Gastroesophageal sphincter (tissue), 4 donors: ENCODE measurements around the gene CELA2A. TPM values are rescaled to one million over a fixed set of nuclear protein-coding genes. Genes with fewer than 3 reads are reported as not detected.

Experiments used
- ATAC-seq: fragments of 150-250 bp; one replicate; pipeline ENCODE4 v1.9.1; 2016; ENCODE audit warnings: mild to moderate bottlenecking, moderate library complexity
- H3K27ac ChIP-seq, 4 donors: fragments of 200-600 bp; sonication (generic) in 3 of 4; 1 replicate in 3 of 4; 2 replicates in 1 of 4; pipeline ENCODE4 v1.5.1; 2016 to 2019
- H3K27me3 ChIP-seq: fragments of 200-600 bp; sonication (generic); one replicate; pipeline ENCODE4 v1.5.1; 2019
- H3K36me3 ChIP-seq, 2 donors: fragments of 200-600 bp; sonication (generic); one replicate each; pipeline ENCODE4 v1.5.1; 2019; ENCODE audit warnings: control low read depth in 1 of 2
- H3K4me1 ChIP-seq, 3 donors: fragments of 200-600 bp; sonication (generic); 1 replicate in 2 of 3; 2 replicates in 1 of 3; pipeline ENCODE4 v1.5.1; 2016 to 2019; ENCODE audit warnings: control low read depth in 2 of 3
- H3K4me3 ChIP-seq, 2 donors: fragments of 200-600 bp; sonication (generic); one replicate each; pipeline ENCODE4 v1.5.1; 2019; ENCODE audit warnings: mild to moderate bottlenecking in 1 of 2, moderate library complexity in 1 of 2
- H3K9me3 ChIP-seq, 3 donors: fragments of 200-600 bp; sonication (generic); one replicate each; pipeline ENCODE4 v1.5.1; 2017 to 2019; ENCODE audit warnings: control low read depth in 2 of 3
- EP300 ChIP-seq: sonication (generic); formaldehyde crosslinking; IDR thresholded peaks from one replicate; pipeline ENCODE4 v1.6.1; 2017; ENCODE audit warnings: antibody characterized with exemption, mild to moderate bottlenecking
- POLR2A ChIP-seq, 2 donors: fragments of 450-650 bp; IDR thresholded peaks; one replicate each; pipeline ENCODE4 v1.6.1; 2017; ENCODE audit warnings: antibody characterized with exemption in 2 of 2, mild to moderate bottlenecking in 2 of 2, moderate library complexity in 1 of 2
- POLR2AphosphoS5 ChIP-seq: sonication (generic); formaldehyde crosslinking; IDR thresholded peaks from one replicate; pipeline ENCODE4 v1.6.1; 2017; ENCODE audit warnings: antibody characterized with exemption
- WGBS, 2 donors: methylation state at CpG; one replicate each; pipeline ENCODE4 v1.1.5; 2018; ENCODE audit warnings: low coverage in 1 of 2; 5-methylcytosine and 5-hydroxymethylcytosine counted together
- total RNA-seq, 4 donors: library from RNA; depleted of rRNA; stranded (reverse); fragments of >200 nt; gene quantifications; one replicate each; pipeline ENCODE4 v1.1.0, GENCODE V29; 2016
- TF ChIP-seq, protein P1 (sequence below), 4 experiments: fragments of 200-600 bp in 2 of 4; fragments of 450-650 bp in 2 of 4; sonication (generic) in 1 of 4; IDR thresholded peaks; one replicate each; pipeline ENCODE4 v1.5.1; 2017 to 2019; ENCODE audit warnings: antibody characterized with exemption in 4 of 4, mild to moderate bottlenecking in 2 of 4, moderate library complexity in 2 of 4

CELA2A gene
- total RNA-seq, 4 donors from 2014 or later: not detected

DNA sequence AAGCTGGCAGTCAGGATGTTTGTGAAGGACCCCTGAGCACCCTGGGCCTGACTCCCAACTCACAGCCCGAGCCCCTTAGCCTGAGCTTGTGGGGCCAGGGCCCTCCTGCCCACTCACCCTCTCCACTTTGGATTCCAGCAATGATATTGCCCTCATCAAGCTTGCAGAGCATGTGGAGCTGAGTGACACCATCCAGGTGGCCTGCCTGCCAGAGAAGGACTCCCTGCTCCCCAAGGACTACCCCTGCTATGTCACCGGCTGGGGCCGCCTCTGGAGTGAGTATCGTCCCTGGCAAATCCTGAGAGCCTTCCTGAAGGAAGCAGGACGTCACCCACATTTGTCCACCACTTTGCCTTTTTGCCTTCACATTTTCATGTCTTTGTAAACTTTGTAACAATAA lies 13.3 kb upstream of the CELA2A start:
- H3K4me3 ChIP-seq: no peak overlapping the region
- H3K27me3 ChIP-seq: no peaks in the 10 kb centered on the region
- WGBS, 2 donors: 55 to 85% methylated on average over 2 to 5 of the region's 5 CpGs
- no peak overlapping the region for H3K27ac ChIP-seq
- no peaks in the 10 kb centered on the region for H3K9me3 ChIP-seq
- H3K4me1 ChIP-seq: no peaks in the 10 kb centered on the region
- no peaks in the 10 kb centered on the region for H3K36me3 ChIP-seq
- no peak for ATAC-seq
- no peak for TF ChIP-seq POLR2A (IDR thresholded peaks at IDR 0.05)
- TF ChIP-seq, protein P1, sequence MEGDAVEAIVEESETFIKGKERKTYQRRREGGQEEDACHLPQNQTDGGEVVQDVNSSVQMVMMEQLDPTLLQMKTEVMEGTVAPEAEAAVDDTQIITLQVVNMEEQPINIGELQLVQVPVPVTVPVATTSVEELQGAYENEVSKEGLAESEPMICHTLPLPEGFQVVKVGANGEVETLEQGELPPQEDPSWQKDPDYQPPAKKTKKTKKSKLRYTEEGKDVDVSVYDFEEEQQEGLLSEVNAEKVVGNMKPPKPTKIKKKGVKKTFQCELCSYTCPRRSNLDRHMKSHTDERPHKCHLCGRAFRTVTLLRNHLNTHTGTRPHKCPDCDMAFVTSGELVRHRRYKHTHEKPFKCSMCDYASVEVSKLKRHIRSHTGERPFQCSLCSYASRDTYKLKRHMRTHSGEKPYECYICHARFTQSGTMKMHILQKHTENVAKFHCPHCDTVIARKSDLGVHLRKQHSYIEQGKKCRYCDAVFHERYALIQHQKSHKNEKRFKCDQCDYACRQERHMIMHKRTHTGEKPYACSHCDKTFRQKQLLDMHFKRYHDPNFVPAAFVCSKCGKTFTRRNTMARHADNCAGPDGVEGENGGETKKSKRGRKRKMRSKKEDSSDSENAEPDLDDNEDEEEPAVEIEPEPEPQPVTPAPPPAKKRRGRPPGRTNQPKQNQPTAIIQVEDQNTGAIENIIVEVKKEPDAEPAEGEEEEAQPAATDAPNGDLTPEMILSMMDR (IDR thresholded peaks at IDR 0.05): no peak
- no peak for TF ChIP-seq EP300
- TF ChIP-seq POLR2AphosphoS5: no peak

DNA sequence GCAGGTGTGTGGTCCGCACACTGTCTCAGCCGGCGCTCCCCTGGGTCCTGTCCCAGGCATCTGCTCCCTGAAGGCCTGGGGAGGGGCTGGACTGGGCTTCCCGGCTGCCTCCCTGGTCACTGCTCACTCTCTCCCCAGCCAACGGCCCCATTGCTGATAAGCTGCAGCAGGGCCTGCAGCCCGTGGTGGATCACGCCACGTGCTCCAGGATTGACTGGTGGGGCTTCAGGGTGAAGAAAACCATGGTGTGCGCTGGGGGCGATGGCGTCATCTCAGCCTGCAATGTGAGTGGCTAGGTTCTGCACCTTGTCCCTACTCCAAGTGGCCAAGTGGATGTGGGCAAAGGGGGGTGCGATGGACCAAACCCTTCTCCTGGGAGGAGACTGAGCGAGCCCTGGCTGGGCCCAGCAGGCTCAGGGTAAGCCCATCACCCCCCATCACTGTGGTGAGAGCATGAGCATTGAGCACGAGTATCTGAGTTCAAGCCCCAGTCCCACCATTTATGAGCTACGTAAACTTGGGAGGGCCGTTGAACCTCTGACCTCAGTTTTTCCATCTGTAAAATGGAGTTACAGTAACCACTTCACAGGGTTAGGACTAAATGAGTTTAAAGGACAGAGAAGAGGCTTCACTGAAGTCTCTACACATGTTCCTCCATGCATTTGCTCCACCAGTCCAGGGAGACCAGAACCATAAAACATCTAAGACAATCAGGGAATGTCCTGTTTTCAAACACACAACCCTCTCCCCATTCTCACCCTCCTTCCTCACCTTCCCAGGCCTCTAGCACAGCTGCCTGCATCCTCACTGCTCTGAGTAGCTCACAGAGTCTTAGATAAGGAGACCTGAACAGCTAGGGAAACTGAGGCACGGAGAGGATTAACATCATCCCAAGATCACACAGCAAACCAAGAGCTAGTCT lies 11.8 kb upstream of the CELA2A start:
- H3K9me3 ChIP-seq: no peaks in the 10 kb centered on the region
- TF ChIP-seq, protein P1 (IDR thresholded peaks at IDR 0.05): no peak
- no peak for TF ChIP-seq EP300
- no peak for TF ChIP-seq POLR2A (IDR thresholded peaks at IDR 0.05)
- TF ChIP-seq POLR2AphosphoS5: no peak
- no peak overlapping the region for H3K4me3 ChIP-seq
- H3K27me3 ChIP-seq: no peaks in the 10 kb centered on the region
- no peak for ATAC-seq
- no peak overlapping the region for H3K27ac ChIP-seq
- no peaks in the 10 kb centered on the region for H3K4me1 ChIP-seq
- no peaks in the 10 kb centered on the region for H3K36me3 ChIP-seq
- 53 to 90% methylated on average over 2 of the region's 17 CpGs for WGBS, 2 donors

DNA sequence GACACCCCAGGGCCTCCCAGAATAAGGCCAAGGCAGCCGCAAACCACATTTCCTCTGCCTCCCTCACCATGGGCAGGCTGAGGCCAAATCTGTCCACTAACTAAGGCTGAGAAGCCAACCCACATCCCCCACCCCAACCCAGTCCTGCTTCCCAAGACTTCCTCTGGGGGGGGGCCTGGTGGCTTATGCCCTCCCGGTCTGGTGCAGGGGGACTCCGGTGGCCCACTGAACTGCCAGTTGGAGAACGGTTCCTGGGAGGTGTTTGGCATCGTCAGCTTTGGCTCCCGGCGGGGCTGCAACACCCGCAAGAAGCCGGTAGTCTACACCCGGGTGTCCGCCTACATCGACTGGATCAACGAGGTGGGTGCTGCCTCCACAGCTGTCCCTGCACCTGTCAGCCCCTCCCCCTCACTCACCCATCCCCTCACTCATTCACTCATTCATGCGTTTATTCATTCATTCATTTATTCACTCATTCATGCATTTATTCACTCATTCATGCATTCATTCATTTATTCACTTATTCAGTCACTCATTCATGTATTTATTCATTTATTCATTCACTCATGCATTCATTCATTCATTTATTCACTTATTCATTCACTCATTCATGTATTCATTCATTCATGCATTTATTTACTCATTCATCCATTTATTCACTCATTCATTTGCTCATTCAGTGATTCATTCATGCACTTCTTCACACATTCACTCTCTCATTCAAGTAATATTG lies 11.0 kb upstream of the CELA2A start:
- Histone ChIP-seq H3K4me1 (no peaks in the 10 kb centered on the region), H3K36me3 (no peaks in the 10 kb centered on the region), H3K27ac (no peak overlapping the region), H3K4me3 (no peak overlapping the region), H3K9me3 (no peaks in the 10 kb centered on the region), H3K27me3 (no peaks in the 10 kb centered on the region)
- 80 to 91% methylated on average over 8 to 10 of the region's 14 CpGs for WGBS, 2 donors
- TF ChIP-seq POLR2A (IDR thresholded peaks at IDR 0.05) (no peak), POLR2AphosphoS5 (no peak), EP300 (no peak)
- TF ChIP-seq, protein P1 (IDR thresholded peaks at IDR 0.05): no peak
- no peak for ATAC-seq

DNA sequence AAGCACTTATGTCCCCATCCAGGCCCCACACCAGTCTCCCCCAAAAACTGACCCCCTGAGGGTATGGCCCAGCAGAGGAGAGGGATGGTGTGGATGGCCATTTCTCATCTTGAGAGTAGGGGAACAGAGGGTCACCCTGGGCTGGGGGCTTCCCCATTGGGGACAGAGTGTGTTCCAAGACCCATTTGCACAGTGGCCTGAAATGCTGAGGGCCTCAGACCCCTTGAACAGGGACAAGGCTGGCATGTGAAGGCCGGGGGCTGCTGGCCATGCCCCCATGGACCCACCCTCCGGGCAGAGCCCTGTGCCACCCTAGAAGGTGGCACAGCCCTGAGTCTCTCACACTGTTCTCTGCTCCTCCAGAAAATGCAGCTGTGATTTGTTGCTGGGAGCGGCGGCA lies 10.3 kb upstream of the CELA2A start:
- Histone ChIP-seq H3K9me3 (no peaks in the 10 kb centered on the region), H3K4me3 (no peak overlapping the region), H3K27ac (no peak overlapping the region), H3K4me1 (no peaks in the 10 kb centered on the region), H3K27me3 (no peaks in the 10 kb centered on the region), H3K36me3 (no peaks in the 10 kb centered on the region)
- no CpG with 5 or more reads among the region's 4 CpGs for WGBS, 2 donors
- TF ChIP-seq, protein P1 (IDR thresholded peaks at IDR 0.05): no peak
- TF ChIP-seq POLR2AphosphoS5: no peak
- no peak for TF ChIP-seq POLR2A (IDR thresholded peaks at IDR 0.05)
- no peak for TF ChIP-seq EP300
- ATAC-seq: no peak
